ENCODE data around the gene PHLDA1. TPM values are rescaled to one million over a fixed set of nuclear protein-coding genes. Genes with fewer than 3 reads are reported as not detected.

PHLDA1 gene
- total and polyA plus RNA-seq, 2 of the 13 experiments (the other 11 are each of a cell fraction or from before 2014, with no cell fraction given): 33.8 to 41.0 TPM

DNA sequence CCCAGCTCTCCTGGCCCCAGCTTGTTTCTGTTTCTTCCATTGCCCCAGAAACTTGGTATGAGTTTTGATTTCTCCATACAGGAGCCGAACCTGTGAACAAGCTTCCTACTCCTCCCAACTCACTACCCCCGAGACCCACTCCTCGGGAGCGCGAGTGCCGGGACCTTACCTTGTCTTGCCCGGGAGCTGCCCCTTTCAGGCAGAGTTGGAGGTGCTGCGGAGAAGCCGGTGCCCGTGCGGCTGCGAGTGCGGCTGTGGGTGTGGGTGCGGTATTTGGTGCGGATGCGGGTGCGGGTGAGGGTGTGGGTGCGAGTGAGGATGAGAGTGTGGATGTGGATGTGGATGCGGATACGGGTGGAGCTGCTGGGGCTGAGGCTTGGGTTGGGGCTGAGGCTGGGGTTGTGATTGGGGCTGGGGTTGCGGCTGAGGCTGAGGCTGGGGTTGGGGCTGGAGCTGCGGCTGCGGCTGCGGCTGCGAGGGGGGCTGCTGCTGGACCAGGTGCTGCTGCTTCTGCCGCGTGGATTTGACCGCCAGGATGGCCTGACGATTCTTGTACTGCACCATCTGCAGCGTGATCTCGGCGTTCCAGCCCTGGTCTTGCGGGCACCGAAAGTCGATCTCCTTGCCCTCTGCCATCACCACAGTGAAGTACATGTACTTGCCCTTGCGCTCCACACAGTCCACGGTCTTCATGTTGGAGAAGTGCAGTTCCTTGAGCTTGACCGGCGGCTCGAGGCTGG, 1.1 kb downstream of the PHLDA1 start (continued):
- TF ChIP-seq ZBTB39 (CRISPR knock-in tag; IDR thresholded peaks at IDR 0.05): peak; percentile 4; the same call in 1 of the 2 replicates
- TF ChIP-seq POGZ (CRISPR knock-in tag; IDR thresholded peaks at IDR 0.05): 0 out of 2 replicates have a peak, but pooled peaks have one; percentile 29
- TF ChIP-seq GFI1 (CRISPR knock-in tag; IDR thresholded peaks at IDR 0.05; ENCODE audit: borderline replicate concordance): no peak
- TF ChIP-seq ZNF382 (CRISPR knock-in tag; IDR thresholded peaks at IDR 0.05; ENCODE audit: borderline replicate concordance): no peak
- no peak for TF ChIP-seq MBD4 (IDR thresholded peaks at IDR 0.05; ENCODE audit: borderline replicate concordance, low read length)
- TF ChIP-seq, protein P1, sequence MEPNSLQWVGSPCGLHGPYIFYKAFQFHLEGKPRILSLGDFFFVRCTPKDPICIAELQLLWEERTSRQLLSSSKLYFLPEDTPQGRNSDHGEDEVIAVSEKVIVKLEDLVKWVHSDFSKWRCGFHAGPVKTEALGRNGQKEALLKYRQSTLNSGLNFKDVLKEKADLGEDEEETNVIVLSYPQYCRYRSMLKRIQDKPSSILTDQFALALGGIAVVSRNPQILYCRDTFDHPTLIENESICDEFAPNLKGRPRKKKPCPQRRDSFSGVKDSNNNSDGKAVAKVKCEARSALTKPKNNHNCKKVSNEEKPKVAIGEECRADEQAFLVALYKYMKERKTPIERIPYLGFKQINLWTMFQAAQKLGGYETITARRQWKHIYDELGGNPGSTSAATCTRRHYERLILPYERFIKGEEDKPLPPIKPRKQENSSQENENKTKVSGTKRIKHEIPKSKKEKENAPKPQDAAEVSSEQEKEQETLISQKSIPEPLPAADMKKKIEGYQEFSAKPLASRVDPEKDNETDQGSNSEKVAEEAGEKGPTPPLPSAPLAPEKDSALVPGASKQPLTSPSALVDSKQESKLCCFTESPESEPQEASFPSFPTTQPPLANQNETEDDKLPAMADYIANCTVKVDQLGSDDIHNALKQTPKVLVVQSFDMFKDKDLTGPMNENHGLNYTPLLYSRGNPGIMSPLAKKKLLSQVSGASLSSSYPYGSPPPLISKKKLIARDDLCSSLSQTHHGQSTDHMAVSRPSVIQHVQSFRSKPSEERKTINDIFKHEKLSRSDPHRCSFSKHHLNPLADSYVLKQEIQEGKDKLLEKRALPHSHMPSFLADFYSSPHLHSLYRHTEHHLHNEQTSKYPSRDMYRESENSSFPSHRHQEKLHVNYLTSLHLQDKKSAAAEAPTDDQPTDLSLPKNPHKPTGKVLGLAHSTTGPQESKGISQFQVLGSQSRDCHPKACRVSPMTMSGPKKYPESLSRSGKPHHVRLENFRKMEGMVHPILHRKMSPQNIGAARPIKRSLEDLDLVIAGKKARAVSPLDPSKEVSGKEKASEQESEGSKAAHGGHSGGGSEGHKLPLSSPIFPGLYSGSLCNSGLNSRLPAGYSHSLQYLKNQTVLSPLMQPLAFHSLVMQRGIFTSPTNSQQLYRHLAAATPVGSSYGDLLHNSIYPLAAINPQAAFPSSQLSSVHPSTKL (CRISPR knock-in tag; IDR thresholded peaks at IDR 0.05): no peak
- no peak for TF ChIP-seq ZNF296 (CRISPR knock-in tag; conservative IDR thresholded peaks at IDR 0.05)
- no peak for TF ChIP-seq E2F5 (CRISPR knock-in tag; conservative IDR thresholded peaks at IDR 0.05)
- TF ChIP-seq, protein P2, sequence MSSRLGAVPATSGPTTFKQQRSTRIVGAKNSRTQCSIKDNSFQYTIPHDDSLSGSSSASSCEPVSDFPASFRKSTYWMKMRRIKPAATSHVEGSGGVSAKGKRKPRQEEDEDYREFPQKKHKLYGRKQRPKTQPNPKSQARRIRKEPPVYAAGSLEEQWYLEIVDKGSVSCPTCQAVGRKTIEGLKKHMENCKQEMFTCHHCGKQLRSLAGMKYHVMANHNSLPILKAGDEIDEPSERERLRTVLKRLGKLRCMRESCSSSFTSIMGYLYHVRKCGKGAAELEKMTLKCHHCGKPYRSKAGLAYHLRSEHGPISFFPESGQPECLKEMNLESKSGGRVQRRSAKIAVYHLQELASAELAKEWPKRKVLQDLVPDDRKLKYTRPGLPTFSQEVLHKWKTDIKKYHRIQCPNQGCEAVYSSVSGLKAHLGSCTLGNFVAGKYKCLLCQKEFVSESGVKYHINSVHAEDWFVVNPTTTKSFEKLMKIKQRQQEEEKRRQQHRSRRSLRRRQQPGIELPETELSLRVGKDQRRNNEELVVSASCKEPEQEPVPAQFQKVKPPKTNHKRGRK (CRISPR knock-in tag; IDR thresholded peaks at IDR 0.05): no peak
- no peak for TF ChIP-seq ZNF879 (CRISPR knock-in tag; IDR thresholded peaks at IDR 0.05)
- TF ChIP-seq ZSCAN29 (CRISPR knock-in tag; conservative IDR thresholded peaks at IDR 0.05): no peak; the same call in 1 of the 2 replicates
- no peak for TF ChIP-seq ZNF3 (CRISPR knock-in tag; IDR thresholded peaks at IDR 0.05)
- TF ChIP-seq ZNF432 (CRISPR knock-in tag; IDR thresholded peaks at IDR 0.05; ENCODE audit: borderline replicate concordance): 0 out of 2 replicates have a peak, but pooled peaks have one; percentile 21
- TF ChIP-seq PHF8 (CRISPR knock-in tag; IDR thresholded peaks at IDR 0.05): peak; percentile 56
- TF ChIP-seq HMGA1 (CRISPR knock-in tag; conservative IDR thresholded peaks at IDR 0.05): no peak
- TF ChIP-seq ADNP (CRISPR knock-in tag; IDR thresholded peaks at IDR 0.05): no peak
- TF ChIP-seq, protein P3, sequence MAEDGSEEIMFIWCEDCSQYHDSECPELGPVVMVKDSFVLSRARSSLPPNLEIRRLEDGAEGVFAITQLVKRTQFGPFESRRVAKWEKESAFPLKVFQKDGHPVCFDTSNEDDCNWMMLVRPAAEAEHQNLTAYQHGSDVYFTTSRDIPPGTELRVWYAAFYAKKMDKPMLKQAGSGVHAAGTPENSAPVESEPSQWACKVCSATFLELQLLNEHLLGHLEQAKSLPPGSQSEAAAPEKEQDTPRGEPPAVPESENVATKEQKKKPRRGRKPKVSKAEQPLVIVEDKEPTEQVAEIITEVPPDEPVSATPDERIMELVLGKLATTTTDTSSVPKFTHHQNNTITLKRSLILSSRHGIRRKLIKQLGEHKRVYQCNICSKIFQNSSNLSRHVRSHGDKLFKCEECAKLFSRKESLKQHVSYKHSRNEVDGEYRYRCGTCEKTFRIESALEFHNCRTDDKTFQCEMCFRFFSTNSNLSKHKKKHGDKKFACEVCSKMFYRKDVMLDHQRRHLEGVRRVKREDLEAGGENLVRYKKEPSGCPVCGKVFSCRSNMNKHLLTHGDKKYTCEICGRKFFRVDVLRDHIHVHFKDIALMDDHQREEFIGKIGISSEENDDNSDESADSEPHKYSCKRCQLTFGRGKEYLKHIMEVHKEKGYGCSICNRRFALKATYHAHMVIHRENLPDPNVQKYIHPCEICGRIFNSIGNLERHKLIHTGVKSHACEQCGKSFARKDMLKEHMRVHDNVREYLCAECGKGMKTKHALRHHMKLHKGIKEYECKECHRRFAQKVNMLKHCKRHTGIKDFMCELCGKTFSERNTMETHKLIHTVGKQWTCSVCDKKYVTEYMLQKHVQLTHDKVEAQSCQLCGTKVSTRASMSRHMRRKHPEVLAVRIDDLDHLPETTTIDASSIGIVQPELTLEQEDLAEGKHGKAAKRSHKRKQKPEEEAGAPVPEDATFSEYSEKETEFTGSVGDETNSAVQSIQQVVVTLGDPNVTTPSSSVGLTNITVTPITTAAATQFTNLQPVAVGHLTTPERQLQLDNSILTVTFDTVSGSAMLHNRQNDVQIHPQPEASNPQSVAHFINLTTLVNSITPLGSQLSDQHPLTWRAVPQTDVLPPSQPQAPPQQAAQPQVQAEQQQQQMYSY (CRISPR knock-in tag; IDR thresholded peaks at IDR 0.05): no peak
